Skin of body (tissue), 2 donors: ENCODE results near the gene BBC3. TPM values are rescaled to one million over a fixed set of nuclear protein-coding genes. Genes with fewer than 3 reads are reported as not detected.
"Not testable (repeated sequence)": the region's sequence is repeated elsewhere in the genome, so short reads cannot be mapped to it uniquely, and the experiment has no call there.

Source experiments
- DNase-seq: peaks from one replicate; lab custom pipeline; 2025; lab: John Stamatoyannopoulos, UW
- total RNA-seq: library from RNA; depleted of rRNA; stranded (reverse); fragments of >200 nt; gene quantifications from one replicate; pipeline ENCODE4 v1.2.3, GENCODE V29; 2014

Gene BBC3
- total RNA-seq = 4.3 TPM

DNA sequence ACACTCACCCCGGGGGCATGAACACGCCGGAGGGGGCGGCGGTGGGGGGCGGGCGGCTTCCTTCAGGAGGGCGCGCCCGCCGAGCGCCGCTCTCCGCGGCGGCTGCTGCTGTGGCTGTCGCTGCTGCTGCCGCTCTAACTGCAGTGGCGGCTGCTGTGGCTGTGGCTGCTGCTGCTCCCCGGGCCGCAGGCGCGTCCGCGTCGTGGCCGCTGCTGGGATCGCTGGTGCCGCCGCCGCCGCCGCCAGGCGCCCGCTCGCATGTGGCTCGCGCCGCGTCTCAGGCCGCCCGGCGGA lies at the start of gene BBC3:
Gene BBC3 (minus strand): TSS at position 279 of the 294 bp plus-strand sequence. CDS start 2,768 bp downstream, outside the sequence.
- DNase-seq = no peak

- no peak for DNase-seq
These were observed 49.3 kb upstream of the BBC3 start for GRCh38 chr19:47280183-47280797.

DNA sequence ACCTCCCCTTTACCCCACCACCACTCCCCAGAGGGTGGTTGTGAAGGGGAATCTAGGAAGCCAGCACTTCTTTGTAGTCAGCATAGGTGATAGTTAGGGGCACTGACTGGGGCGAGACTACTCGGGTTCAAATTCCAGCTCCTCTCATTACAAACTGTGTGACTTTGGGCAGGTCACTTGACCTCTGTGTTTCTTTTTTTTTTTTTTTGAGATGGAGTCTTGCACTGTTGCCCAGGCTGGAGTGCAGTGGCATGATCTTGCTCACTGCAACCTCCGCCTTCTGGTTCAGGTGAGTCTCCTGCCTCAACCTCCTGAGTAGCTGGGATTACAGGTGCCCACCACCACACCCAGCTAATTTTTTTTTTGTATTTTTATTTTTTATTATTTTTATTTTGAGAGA lies 45.5 kb upstream of the BBC3 start:
- DNase-seq = not testable (repeated sequence)

- peak; percentile 40 for DNase-seq
These were observed 44.9 kb upstream of the BBC3 start for GRCh38 chr19:47275791-47276461.

DNA sequence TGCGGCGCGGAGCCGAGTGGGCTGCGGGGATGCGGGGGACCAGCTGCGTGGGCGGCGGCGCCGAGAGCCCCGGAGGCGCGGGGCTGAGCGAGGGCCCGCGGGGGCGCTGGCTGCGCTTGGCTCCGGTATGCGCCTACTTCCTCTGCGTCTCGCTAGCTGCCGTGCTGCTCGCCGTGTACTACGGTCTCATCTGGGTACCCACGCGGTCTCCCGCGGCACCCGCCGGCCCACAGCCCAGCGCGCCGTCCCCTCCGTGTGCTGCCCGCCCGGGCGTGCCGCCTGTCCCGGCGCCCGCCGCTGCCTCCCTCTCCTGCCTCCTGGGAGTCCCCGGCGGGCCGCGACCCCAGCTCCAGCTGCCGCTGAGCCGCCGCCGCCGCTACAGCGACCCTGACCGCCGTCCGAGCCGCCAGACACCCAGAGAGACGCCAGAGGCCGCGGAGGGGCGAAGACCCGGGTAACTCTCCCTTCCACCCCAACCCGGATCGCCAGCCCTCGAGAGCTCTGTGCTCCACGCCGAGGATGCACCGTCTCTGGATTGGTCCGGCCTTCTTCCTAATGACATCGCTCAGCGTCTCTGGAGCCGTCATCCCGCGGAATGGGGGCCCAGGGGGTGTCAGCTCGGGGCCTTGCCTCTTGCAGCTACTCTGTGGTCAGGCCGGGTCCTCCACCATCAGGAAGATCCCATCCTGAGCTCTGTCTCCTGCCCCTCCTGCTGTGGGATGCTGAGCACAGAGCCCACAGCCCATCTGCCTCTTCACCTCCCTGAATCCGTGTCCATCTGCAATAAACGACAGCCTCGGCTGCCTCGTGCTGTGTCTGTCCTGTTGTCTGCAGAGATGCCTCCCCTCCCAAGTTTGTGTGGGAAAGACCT lies 44.1 kb upstream of the BBC3 start:
- no peak for DNase-seq

GRCh38 chr19:47274071-47274890 lies 43.3 kb upstream of the BBC3 start, which contains the start of gene INAFM1:
Gene INAFM1 (plus strand): TSS chr19:47274885. CDS start chr19:47274920, 35 bp downstream.
- DNase-seq = peak; percentile 97

- DNase-seq = peak; percentile 90
These were observed 42.5 kb upstream of the BBC3 start for GRCh38 chr19:47273313-47274070.

- DNase-seq = peak; percentile 58
These were observed 41.7 kb upstream of the BBC3 start for GRCh38 chr19:47272448-47273312.

- DNase-seq = no peak
These were observed 41.0 kb upstream of the BBC3 start for GRCh38 chr19:47271949-47272348.

GRCh38 chr19:47270408-47270807 lies 39.4 kb upstream of the BBC3 start:
- DNase-seq = no peak

DNA sequence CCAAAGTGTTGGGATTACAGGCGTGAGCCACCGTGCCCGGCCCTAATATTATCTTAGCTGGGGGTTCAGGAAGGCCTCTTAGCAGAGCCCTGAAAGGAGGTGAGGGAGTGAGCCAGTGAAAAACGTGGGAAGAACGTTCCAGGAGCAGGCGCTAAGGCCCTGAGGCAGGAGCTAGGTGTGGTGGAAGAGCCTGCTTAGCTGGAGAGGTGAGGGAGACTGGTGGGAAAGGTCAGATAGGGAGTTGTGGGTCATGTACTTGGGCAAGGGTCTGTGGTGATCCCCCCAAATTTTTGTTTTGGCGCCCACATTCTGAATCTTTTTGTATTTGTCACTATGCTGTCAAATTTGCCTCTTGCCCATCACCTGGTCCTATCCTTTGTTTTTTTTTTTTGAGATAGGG lies 38.6 kb upstream of the BBC3 start:
- no peak for DNase-seq

DNA sequence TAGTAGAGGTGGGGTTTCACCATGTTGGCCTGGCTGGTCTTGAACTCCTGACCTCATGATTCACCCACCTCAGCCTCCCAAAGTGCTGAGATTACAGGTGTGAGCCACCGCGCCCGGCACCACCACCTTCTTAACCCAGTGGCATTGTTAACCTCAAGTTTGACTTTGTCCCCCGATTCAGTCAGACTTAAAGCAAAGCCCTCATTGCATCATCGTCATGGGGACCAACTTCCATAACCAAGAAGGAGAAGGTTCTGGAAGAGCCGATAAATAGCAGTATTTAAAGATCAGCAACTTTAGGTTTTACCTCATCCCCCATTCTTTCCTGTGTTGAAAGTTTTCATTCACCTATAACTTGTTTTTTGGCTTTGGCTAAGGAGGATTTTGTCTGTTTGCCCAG lies 37.0 kb upstream of the BBC3 start:
- DNase-seq = no peak

DNA sequence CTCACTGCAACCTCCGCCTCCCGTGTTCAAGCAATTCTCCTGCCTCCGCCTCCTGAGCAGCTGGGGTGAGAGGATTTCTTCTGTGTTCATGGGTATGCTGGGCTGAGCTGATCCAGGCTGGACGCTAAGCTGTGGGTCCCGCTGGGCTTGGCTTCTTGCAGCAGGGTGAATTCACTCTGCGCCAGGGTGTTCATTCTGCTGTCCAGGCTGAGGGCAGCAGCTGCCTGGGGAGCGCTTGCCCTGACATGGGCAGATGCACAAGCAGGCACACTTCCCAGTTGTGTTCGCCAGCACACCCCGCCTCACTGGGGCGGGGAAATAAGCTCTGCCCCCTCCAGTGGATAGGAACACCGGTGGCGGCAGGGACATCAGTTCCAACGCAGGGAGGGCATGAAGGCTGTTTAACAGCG lies 36.4 kb upstream of the BBC3 start:
- DNase-seq = no peak

- DNase-seq = no peak
These were observed 35.5 kb upstream of the BBC3 start for GRCh38 chr19:47266401-47266941.

GRCh38 chr19:47264629-47265028 lies 33.6 kb upstream of the BBC3 start:
- no peak for DNase-seq

- not testable (repeated sequence) for DNase-seq
These were observed 31.2 kb upstream of the BBC3 start for GRCh38 chr19:47261946-47262793.

DNA sequence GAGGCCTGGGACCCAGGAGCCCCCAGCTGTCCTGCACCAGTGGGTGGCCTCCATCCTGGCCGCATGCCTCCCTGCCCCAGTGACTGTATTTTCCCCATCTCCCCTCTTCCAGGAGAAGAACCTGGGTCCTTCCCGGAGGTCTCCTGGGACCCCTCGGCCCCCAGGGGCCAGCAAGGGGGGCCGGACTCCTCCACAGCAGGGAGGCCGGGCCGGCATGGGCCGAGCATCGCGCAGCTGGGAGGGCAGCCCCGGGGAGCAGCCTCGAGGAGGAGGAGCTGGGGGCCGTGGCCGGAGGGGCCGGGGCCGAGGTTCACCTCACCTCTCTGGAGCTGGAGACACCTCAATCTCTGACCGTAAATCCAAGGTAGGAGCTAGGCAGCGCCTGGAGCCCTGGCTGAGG lies 29.5 kb upstream of the BBC3 start:
- DNase-seq = no peak

DNA sequence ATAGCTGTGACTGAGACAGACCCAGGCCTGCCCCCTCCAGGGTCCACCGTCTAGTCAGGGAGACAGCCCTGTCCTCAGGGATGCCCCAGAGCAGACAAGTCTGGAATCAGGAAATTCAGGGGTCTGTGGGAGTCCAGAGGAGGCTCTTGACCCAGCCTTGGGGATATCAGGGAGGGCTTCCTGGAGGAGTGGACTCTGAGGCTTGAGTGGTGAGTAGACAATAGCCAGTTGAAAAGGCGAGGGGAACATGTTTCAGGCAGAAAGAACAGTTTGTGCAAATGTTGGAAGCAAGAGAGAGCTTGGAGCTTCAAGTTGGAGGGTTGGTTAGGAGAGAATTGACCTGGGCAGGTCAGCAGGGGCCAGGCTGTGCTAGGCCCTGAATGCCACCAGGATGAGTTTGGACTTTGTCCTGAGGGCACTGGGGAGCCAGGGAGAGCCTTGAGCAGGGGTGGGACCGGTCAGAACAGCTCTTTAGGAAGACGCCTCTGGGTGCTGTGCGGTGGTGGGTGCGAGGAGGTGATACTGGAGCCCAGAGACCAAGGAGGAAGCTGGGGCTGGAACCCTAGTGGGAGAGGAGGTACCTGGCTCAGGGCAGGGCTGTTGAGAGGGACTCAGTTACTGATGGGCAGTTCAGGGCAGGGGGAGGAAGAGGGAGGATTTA lies 28.0 kb upstream of the BBC3 start:
- DNase-seq = no peak
